Raji (cell line): ENCODE results near the gene PPP6R3.

Experiments
- POLR2A ChIP-seq: IDR thresholded peaks from 2 replicates; pipeline ENCODE4 v1.6.1; 2011; ENCODE audit warnings: low read depth, low read length, control low read depth; ENCODE audit not compliant: insufficient read depth

Gene PPP6R3

GRCh38 chr11:68574308-68574707 is 113.8 kb downstream of the PPP6R3 start:
- TF ChIP-seq POLR2A: no peak

- TF ChIP-seq POLR2A: no peak
These were observed 114.6 kb downstream of the PPP6R3 start for GRCh38 chr11:68575025-68575665.

GRCh38 chr11:68579455-68579854 is 118.9 kb downstream of the PPP6R3 start:
- TF ChIP-seq POLR2A: no peak

- no peak for TF ChIP-seq POLR2A
These were observed 120.9 kb downstream of the PPP6R3 start for GRCh38 chr11:68581439-68581838.

GRCh38 chr11:68581901-68582300 is 121.3 kb downstream of the PPP6R3 start:
- TF ChIP-seq POLR2A: no peak

GRCh38 chr11:68582416-68583040 is 122.0 kb downstream of the PPP6R3 start:
- no peak for TF ChIP-seq POLR2A

- TF ChIP-seq POLR2A: no peak
These were observed 122.5 kb downstream of the PPP6R3 start for GRCh38 chr11:68583041-68583446.

- TF ChIP-seq POLR2A: no peak
These were observed 123.5 kb downstream of the PPP6R3 start for GRCh38 chr11:68584097-68584496.

GRCh38 chr11:68584991-68585524 is 124.5 kb downstream of the PPP6R3 start:
- no peak for TF ChIP-seq POLR2A

GRCh38 chr11:68589547-68590216 is 129.1 kb downstream of the PPP6R3 start:
- TF ChIP-seq POLR2A: no peak

- TF ChIP-seq POLR2A: no peak
These were observed 131.2 kb downstream of the PPP6R3 start for GRCh38 chr11:68591719-68592118.

GRCh38 chr11:68593441-68593840 is 132.9 kb downstream of the PPP6R3 start:
- no peak for TF ChIP-seq POLR2A

GRCh38 chr11:68594123-68594522 is 133.6 kb downstream of the PPP6R3 start:
- no peak for TF ChIP-seq POLR2A

- TF ChIP-seq POLR2A: no peak
These were observed 135.7 kb downstream of the PPP6R3 start for GRCh38 chr11:68596231-68596630.

GRCh38 chr11:68598816-68599653 is 138.5 kb downstream of the PPP6R3 start:
- no peak for TF ChIP-seq POLR2A
